ENCODE data around the gene WNT2B.
"Not testable (repeated sequence)": the region's sequence is repeated elsewhere in the genome, so short reads cannot be mapped to it uniquely, and the experiment has no call there.

WNT2B gene

GRCh38 chr1:112508278-112509004 lies at the start of gene WNT2B:
Gene WNT2B, plus strand, starts transcription at chr1:112508965. Its CDS starts 298 bp downstream, at chr1:112509263.
- no peak for DNase-seq

- DNase-seq, result no peak
Observed at GRCh38 chr1:112460615-112461014, 48.1 kb upstream of the WNT2B start.

- DNase-seq, result no peak
Observed at GRCh38 chr1:112461200-112461871, 47.4 kb upstream of the WNT2B start.

- no peak for DNase-seq
Observed at GRCh38 chr1:112462953-112463279, 45.8 kb upstream of the WNT2B start.

GRCh38 chr1:112464501-112464900 lies 44.3 kb upstream of the WNT2B start:
- no peak for DNase-seq

GRCh38 chr1:112465122-112465521 lies 43.6 kb upstream of the WNT2B start:
- no peak for DNase-seq

- DNase-seq, result peak; percentile 40
Observed at GRCh38 chr1:112466078-112466660, 42.6 kb upstream of the WNT2B start.

GRCh38 chr1:112470324-112470723 lies 38.4 kb upstream of the WNT2B start:
- not testable (repeated sequence) for DNase-seq

GRCh38 chr1:112470966-112471365 lies 37.8 kb upstream of the WNT2B start:
- DNase-seq, result no peak

GRCh38 chr1:112472142-112472541 lies 36.6 kb upstream of the WNT2B start:
- DNase-seq, result no peak

GRCh38 chr1:112477550-112477949 lies 31.2 kb upstream of the WNT2B start:
- DNase-seq, result no peak

- DNase-seq, result no peak
Observed at GRCh38 chr1:112478314-112478713, 30.5 kb upstream of the WNT2B start.

- DNase-seq, result not testable (repeated sequence)
Observed at GRCh38 chr1:112486063-112486462, 22.7 kb upstream of the WNT2B start.

- not testable (repeated sequence) for DNase-seq
Observed at GRCh38 chr1:112487686-112488085, 21.1 kb upstream of the WNT2B start.

- DNase-seq, result no peak
Observed at GRCh38 chr1:112488141-112488540, 20.6 kb upstream of the WNT2B start.

GRCh38 chr1:112492076-112492475 lies 16.7 kb upstream of the WNT2B start:
- DNase-seq, result no peak

GRCh38 chr1:112493351-112493750 lies 15.4 kb upstream of the WNT2B start:
- no peak for DNase-seq

- no peak for DNase-seq
Observed at GRCh38 chr1:112496290-112496689, 12.5 kb upstream of the WNT2B start.

GRCh38 chr1:112501810-112502641 lies 6.7 kb upstream of the WNT2B start:
- no peak for DNase-seq

- DNase-seq, result no peak
Observed at GRCh38 chr1:112502826-112503225, 5.9 kb upstream of the WNT2B start.

- DNase-seq, result no peak
Observed at GRCh38 chr1:112504001-112504660, 4.6 kb upstream of the WNT2B start.

- no peak for DNase-seq
Observed at GRCh38 chr1:112504661-112505399, 3.9 kb upstream of the WNT2B start.
